Stimulated activated CD8-positive, alpha-beta memory T cell treated with anti-CD3 and anti-CD28 coated beads, Interleukin-7, amount 100 ng/mL, for 48 hours (primary cell): ENCODE measurements around the gene CDK12.

Source experiments
- DNase-seq, 2 donors: peaks; one replicate each; pipeline ENCODE4 v3.0.0-alpha.2; 2020; ENCODE audit warnings: low read depth in 1 of 2; ENCODE audit errors: extremely low read depth in 1 of 2

Gene CDK12

DNA sequence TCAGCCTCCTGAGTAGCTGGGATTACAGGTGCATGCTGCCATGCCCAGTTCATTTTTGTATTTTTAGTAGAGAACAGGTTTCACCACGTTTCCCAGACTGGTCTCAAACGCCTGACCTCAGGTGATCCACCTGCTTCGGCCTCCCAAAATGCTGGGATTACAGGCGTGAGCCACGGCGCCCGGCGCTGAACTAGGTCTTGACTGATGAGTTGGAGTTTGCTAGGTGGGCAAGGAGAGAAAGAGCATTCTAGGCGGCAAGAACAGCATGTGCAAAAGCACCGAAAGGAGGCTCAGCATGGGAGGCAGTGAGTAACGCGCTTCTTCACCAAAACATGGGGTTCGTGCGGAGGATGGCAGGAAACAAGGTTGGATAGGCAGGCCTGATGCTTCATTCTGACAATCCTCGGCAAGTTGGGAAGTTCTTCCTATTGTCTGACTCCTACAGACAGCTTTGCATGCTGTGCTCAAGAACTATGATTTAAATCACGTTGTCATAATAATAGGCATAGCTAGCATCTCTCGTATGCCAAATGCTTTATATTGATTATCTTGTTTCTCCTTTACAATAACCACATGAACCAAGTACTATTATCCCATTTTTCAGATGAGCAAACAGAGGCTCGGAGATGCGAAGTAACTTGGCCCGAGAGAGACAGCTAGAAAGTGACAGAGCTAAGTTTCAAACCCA lies 119.9 kb downstream of the CDK12 start:
- no peak for DNase-seq

DNA sequence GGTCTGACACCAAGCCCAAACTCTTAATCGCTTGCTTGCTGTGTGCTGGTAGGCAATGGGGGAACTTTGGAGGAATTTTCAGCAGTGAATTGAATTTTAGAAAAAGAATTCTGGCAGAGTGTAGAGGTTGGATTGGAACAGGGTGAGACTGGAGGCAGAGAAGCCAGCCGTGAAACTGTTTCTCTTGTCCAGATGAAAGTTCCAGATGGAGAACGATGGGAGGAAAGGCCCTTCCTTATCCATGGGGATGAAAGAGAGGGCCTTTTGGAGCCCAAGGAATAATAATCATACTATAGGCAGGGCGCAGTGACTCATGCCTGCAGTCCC lies 120.4 kb downstream of the CDK12 start:
- DNase-seq = no peak

DNA sequence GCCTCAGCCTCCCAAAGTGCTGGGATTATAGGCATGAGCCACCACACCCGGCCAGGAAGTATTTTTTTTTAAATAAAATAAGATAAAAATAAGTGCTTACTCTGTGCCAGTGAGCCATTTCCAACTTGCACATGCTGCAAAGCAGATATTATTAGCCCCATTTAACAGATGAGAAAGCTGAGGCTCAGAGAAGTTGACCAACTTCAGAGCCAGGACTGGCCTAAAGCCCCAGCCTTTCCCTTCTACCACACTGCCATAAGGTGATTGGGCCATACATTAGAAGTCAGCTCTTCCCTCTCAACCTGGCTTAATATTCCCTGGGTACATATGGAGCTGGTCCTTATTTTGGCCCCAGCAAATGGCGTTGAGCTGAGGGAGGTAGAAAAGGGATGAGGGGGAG lies 121.4 kb downstream of the CDK12 start:
- no peak for DNase-seq
